Measurements from ENCODE around the gene SLC24A3. TPM values are rescaled to one million over a fixed set of nuclear protein-coding genes. Genes with fewer than 3 reads are reported as not detected.

Gene SLC24A3
- total RNA-seq, 1 donor from 2014 or later, result not detected

GRCh38 chr20:19211252-19211651 lies 1.2 kb upstream of the SLC24A3 start:
- Mint-ChIP-seq H3K9me3 (no peaks in the 10 kb centered on the region), H3K36me3 (ENCODE audit: low read depth) (no peaks in the 10 kb centered on the region), H3K4me3 (peak overlapping the region; percentile 32), H3K27me3 (peaks cover 47% of the 10 kb centered on the region), H3K4me1 (peaks cover 5% of the 10 kb centered on the region), H3K27ac (no peak overlapping the region)
- intact Hi-C loops (cut with micrococcal nuclease), result no loop called here
- DNase-seq (no peak), ATAC-seq (ENCODE audit: low read depth) (no peak)
- TF ChIP-seq, protein P1, sequence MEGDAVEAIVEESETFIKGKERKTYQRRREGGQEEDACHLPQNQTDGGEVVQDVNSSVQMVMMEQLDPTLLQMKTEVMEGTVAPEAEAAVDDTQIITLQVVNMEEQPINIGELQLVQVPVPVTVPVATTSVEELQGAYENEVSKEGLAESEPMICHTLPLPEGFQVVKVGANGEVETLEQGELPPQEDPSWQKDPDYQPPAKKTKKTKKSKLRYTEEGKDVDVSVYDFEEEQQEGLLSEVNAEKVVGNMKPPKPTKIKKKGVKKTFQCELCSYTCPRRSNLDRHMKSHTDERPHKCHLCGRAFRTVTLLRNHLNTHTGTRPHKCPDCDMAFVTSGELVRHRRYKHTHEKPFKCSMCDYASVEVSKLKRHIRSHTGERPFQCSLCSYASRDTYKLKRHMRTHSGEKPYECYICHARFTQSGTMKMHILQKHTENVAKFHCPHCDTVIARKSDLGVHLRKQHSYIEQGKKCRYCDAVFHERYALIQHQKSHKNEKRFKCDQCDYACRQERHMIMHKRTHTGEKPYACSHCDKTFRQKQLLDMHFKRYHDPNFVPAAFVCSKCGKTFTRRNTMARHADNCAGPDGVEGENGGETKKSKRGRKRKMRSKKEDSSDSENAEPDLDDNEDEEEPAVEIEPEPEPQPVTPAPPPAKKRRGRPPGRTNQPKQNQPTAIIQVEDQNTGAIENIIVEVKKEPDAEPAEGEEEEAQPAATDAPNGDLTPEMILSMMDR (IDR thresholded peaks at IDR 0.05), result no peak
- CTCF ChIA-PET, result no interaction called here
- POLR2A ChIA-PET, result no interaction called here

- Mint-ChIP-seq H3K4me3 (peak overlapping the region; percentile 32), H3K9me3 (no peaks in the 10 kb centered on the region)
- intact Hi-C loops (cut with micrococcal nuclease), result no loop called here
These were observed 577 bp upstream of the SLC24A3 start for GRCh38 chr20:19211661-19212468.

GRCh38 chr20:19212821-19213502 lies 520 bp downstream of the SLC24A3 start:
- H3K27ac Mint-ChIP-seq, result no peak overlapping the region
- POLR2A ChIA-PET, result no interaction called here
- intact Hi-C loops (cut with micrococcal nuclease), result no loop called here
- CTCF ChIA-PET, result no interaction called here
- no peaks in the 10 kb centered on the region for H3K9me3 Mint-ChIP-seq
- TF ChIP-seq, protein P1 (IDR thresholded peaks at IDR 0.05), result no peak
- no peaks in the 10 kb centered on the region for H3K36me3 Mint-ChIP-seq (ENCODE audit: low read depth)
- ATAC-seq (ENCODE audit: low read depth) (no peak), DNase-seq (no peak)
- H3K4me3 Mint-ChIP-seq, result no peak overlapping the region
- peaks cover 57% of the 10 kb centered on the region for H3K27me3 Mint-ChIP-seq
- peaks cover 5% of the 10 kb centered on the region for H3K4me1 Mint-ChIP-seq

More at GRCh38 chr20:19211661-19212468, 577 bp upstream of the SLC24A3 start:
- no peak overlapping the region for H3K27ac Mint-ChIP-seq
- DNase-seq, result no peak
- TF ChIP-seq, protein P1 (IDR thresholded peaks at IDR 0.05), result no peak
- no peak for ATAC-seq (ENCODE audit: low read depth)
- H3K36me3 Mint-ChIP-seq (ENCODE audit: low read depth), result no peaks in the 10 kb centered on the region
- H3K4me1 Mint-ChIP-seq, result peaks cover 5% of the 10 kb centered on the region
- H3K27me3 Mint-ChIP-seq, result peaks cover 50% of the 10 kb centered on the region
- CTCF ChIA-PET, result no interaction called here
- POLR2A ChIA-PET, result no interaction called here

DNA sequence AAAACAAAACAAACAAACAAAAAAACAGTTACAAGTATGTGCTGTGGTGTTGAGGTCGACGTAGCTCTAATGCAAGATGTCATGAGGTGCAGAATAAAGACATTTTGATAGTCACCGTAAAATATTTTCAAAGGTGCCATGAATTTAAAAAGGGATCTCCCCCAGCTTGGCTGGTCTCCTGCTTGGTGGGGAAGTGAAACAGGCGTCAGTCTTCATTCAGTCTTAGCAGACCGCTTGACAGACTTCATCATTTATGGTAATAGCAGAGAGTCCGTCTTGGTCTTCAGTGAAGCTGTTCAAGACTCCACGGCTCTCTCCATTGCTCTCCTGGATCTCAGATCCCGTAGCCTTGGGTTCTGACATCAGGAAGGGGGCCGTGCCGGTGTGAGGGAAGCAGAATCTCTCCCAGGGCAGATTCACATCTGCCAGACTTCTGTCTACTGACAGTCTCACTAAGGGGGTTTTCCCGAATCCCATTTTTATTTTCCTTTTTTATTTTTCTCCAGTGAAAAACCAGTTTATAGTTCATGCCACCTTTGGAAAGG lies 1.6 kb downstream of the SLC24A3 start:
- ATAC-seq (ENCODE audit: low read depth), result no peak
- no peak overlapping the region for H3K4me3 Mint-ChIP-seq
- TF ChIP-seq, protein P1 (IDR thresholded peaks at IDR 0.05), result no peak
- no peaks in the 10 kb centered on the region for H3K9me3 Mint-ChIP-seq
- H3K27me3 Mint-ChIP-seq, result peaks cover 53% of the 10 kb centered on the region
- no peaks in the 10 kb centered on the region for H3K36me3 Mint-ChIP-seq (ENCODE audit: low read depth)
- DNase-seq, result no peak
- no peak overlapping the region for H3K27ac Mint-ChIP-seq
- ChIA-PET POLR2A (no interaction called here), CTCF (no interaction called here)
- intact Hi-C loops (cut with micrococcal nuclease), result no loop called here
- peaks cover 5% of the 10 kb centered on the region for H3K4me1 Mint-ChIP-seq

- CTCF ChIA-PET, result no interaction called here
- Mint-ChIP-seq H3K36me3 (ENCODE audit: low read depth) (no peaks in the 10 kb centered on the region), H3K9me3 (no peaks in the 10 kb centered on the region)
These were observed 6.0 kb downstream of the SLC24A3 start for GRCh38 chr20:19218411-19218810.

More at GRCh38 chr20:19218411-19218810, 6.0 kb downstream of the SLC24A3 start:
- Mint-ChIP-seq H3K4me1 (no peaks in the 10 kb centered on the region), H3K27me3 (peaks cover 27% of the 10 kb centered on the region), H3K4me3 (no peak overlapping the region), H3K27ac (no peak overlapping the region)
- ATAC-seq (ENCODE audit: low read depth) (no peak), DNase-seq (no peak)
- TF ChIP-seq, protein P1 (IDR thresholded peaks at IDR 0.05), result no peak
- intact Hi-C loops (cut with micrococcal nuclease), result no loop called here
- POLR2A ChIA-PET, result no interaction called here
